Measurements from ENCODE around the gene ST7L.

The ST7L gene

GRCh38 chr1:112564081-112564480 is 54.9 kb downstream of the ST7L start:
- no peak overlapping the region for H3K4me3 ChIP-seq (ENCODE audit: insufficient read length, low read depth)
- no peaks in the 10 kb centered on the region for H3K4me1 ChIP-seq (ENCODE audit: insufficient read depth, insufficient read length)
- H3K36me3 ChIP-seq (ENCODE audit: insufficient read depth, insufficient read length, low read length): peaks cover 9% of the 10 kb centered on the region
- TF ChIP-seq SUZ12 (IDR thresholded peaks at IDR 0.05; ENCODE audit: extremely low read depth, insufficient read depth, insufficient read length) (no peak), YY1 (IDR thresholded peaks at IDR 0.05; ENCODE audit: insufficient read depth, insufficient read length) (no peak), ZNF274 (IDR thresholded peaks at IDR 0.05; ENCODE audit: low read depth, low read length) (no peak)
- H3K9ac ChIP-seq (ENCODE audit: insufficient read length, low read depth): no peak overlapping the region
- H3K27me3 ChIP-seq (ENCODE audit: insufficient read depth, insufficient read length): no peaks in the 10 kb centered on the region
- no peaks in the 10 kb centered on the region for H3K9me3 ChIP-seq (ENCODE audit: insufficient read depth, low read length)
- DNase-seq (ENCODE audit: low read depth, low spot score): no peak

GRCh38 chr1:112563341-112563740 is 55.6 kb downstream of the ST7L start:
- no peak overlapping the region for H3K4me3 ChIP-seq (ENCODE audit: insufficient read length, low read depth)
- no peaks in the 10 kb centered on the region for H3K27me3 ChIP-seq (ENCODE audit: insufficient read depth, insufficient read length)
- H3K4me1 ChIP-seq (ENCODE audit: insufficient read depth, insufficient read length): no peaks in the 10 kb centered on the region
- peaks cover 13% of the 10 kb centered on the region for H3K36me3 ChIP-seq (ENCODE audit: insufficient read depth, insufficient read length, low read length)
- no peak for DNase-seq (ENCODE audit: low read depth, low spot score)
- no peaks in the 10 kb centered on the region for H3K9me3 ChIP-seq (ENCODE audit: insufficient read depth, low read length)
- TF ChIP-seq SUZ12 (IDR thresholded peaks at IDR 0.05; ENCODE audit: extremely low read depth, insufficient read depth, insufficient read length) (no peak), ZNF274 (IDR thresholded peaks at IDR 0.05; ENCODE audit: low read depth, low read length) (no peak), YY1 (IDR thresholded peaks at IDR 0.05; ENCODE audit: insufficient read depth, insufficient read length) (no peak)
- no peak overlapping the region for H3K9ac ChIP-seq (ENCODE audit: insufficient read length, low read depth)

DNA sequence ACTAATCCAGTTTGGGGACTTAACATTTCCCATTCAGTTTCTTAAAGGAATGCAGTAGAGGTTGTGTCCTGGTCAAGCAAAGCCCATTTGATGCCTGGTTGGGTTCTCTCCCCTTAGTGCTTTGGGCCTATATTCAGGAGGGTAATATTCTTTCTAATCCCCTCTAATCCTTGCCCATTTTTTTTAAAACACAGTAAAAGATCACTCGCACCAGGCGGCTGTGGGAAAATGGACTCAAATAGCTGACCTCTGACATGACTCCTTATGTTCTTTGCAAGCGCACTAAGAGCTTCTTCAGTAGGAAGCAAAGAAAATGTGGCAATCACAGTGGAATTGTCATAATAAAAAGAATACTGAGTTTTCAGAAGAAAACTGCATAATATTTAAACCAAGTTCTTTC is 60.3 kb downstream of the ST7L start:
- Histone ChIP-seq H3K9ac (ENCODE audit: insufficient read length, low read depth) (no peak overlapping the region), H3K27me3 (ENCODE audit: insufficient read depth, insufficient read length) (no peaks in the 10 kb centered on the region), H3K9me3 (ENCODE audit: insufficient read depth, low read length) (no peaks in the 10 kb centered on the region), H3K36me3 (ENCODE audit: insufficient read depth, insufficient read length, low read length) (peaks cover 15% of the 10 kb centered on the region), H3K4me3 (ENCODE audit: insufficient read length, low read depth) (no peak overlapping the region), H3K4me1 (ENCODE audit: insufficient read depth, insufficient read length) (no peaks in the 10 kb centered on the region)
- DNase-seq (ENCODE audit: low read depth, low spot score): no peak
- TF ChIP-seq SUZ12 (IDR thresholded peaks at IDR 0.05; ENCODE audit: extremely low read depth, insufficient read depth, insufficient read length) (no peak), ZNF274 (IDR thresholded peaks at IDR 0.05; ENCODE audit: low read depth, low read length) (no peak), YY1 (IDR thresholded peaks at IDR 0.05; ENCODE audit: insufficient read depth, insufficient read length) (no peak)

DNA sequence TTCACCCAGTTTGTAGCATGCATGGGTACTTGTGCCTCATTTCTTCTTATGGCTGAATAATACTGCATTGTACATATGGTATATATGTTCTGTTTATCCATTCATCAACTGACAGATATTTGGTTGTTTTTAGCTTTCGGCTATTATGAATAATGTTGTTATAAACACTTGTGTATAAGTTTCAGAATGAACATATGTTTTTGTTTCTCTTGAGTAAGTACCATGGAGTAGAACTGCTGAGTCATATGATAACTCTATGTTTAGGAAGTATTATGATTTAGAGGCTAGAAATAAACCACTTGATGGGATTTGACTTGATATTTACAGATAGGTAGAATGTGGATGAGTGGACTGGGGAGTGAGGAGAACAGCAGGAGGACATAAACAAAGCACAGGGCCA is 61.6 kb downstream of the ST7L start:
- H3K9ac ChIP-seq (ENCODE audit: insufficient read length, low read depth): no peak overlapping the region
- TF ChIP-seq SUZ12 (IDR thresholded peaks at IDR 0.05; ENCODE audit: extremely low read depth, insufficient read depth, insufficient read length) (no peak), ZNF274 (IDR thresholded peaks at IDR 0.05; ENCODE audit: low read depth, low read length) (no peak), YY1 (IDR thresholded peaks at IDR 0.05; ENCODE audit: insufficient read depth, insufficient read length) (no peak)
- DNase-seq (ENCODE audit: low read depth, low spot score): no peak
- no peaks in the 10 kb centered on the region for H3K4me1 ChIP-seq (ENCODE audit: insufficient read depth, insufficient read length)
- no peaks in the 10 kb centered on the region for H3K27me3 ChIP-seq (ENCODE audit: insufficient read depth, insufficient read length)
- H3K4me3 ChIP-seq (ENCODE audit: insufficient read length, low read depth): no peak overlapping the region
- H3K9me3 ChIP-seq (ENCODE audit: insufficient read depth, low read length): no peaks in the 10 kb centered on the region
- peaks cover 18% of the 10 kb centered on the region for H3K36me3 ChIP-seq (ENCODE audit: insufficient read depth, insufficient read length, low read length)

GRCh38 chr1:112554411-112554810 is 64.5 kb downstream of the ST7L start:
- no peaks in the 10 kb centered on the region for H3K27me3 ChIP-seq (ENCODE audit: insufficient read depth, insufficient read length)
- peaks cover 16% of the 10 kb centered on the region for H3K36me3 ChIP-seq (ENCODE audit: insufficient read depth, insufficient read length, low read length)
- TF ChIP-seq YY1 (IDR thresholded peaks at IDR 0.05; ENCODE audit: insufficient read depth, insufficient read length): no peak
- no peak for TF ChIP-seq SUZ12 (IDR thresholded peaks at IDR 0.05; ENCODE audit: extremely low read depth, insufficient read depth, insufficient read length)
- TF ChIP-seq ZNF274 (IDR thresholded peaks at IDR 0.05; ENCODE audit: low read depth, low read length): no peak
- DNase-seq (ENCODE audit: low read depth, low spot score): no peak
- H3K4me3 ChIP-seq (ENCODE audit: insufficient read length, low read depth): no peak overlapping the region
- no peaks in the 10 kb centered on the region for H3K4me1 ChIP-seq (ENCODE audit: insufficient read depth, insufficient read length)
- no peak overlapping the region for H3K9ac ChIP-seq (ENCODE audit: insufficient read length, low read depth)
- no peaks in the 10 kb centered on the region for H3K9me3 ChIP-seq (ENCODE audit: insufficient read depth, low read length)

GRCh38 chr1:112549590-112549989 is 69.4 kb downstream of the ST7L start:
- no peak for TF ChIP-seq SUZ12 (IDR thresholded peaks at IDR 0.05; ENCODE audit: extremely low read depth, insufficient read depth, insufficient read length)
- no peak for TF ChIP-seq YY1 (IDR thresholded peaks at IDR 0.05; ENCODE audit: insufficient read depth, insufficient read length)
- TF ChIP-seq ZNF274 (IDR thresholded peaks at IDR 0.05; ENCODE audit: low read depth, low read length): no peak
- H3K36me3 ChIP-seq (ENCODE audit: insufficient read depth, insufficient read length, low read length): peaks cover 17% of the 10 kb centered on the region
- H3K27me3 ChIP-seq (ENCODE audit: insufficient read depth, insufficient read length): no peaks in the 10 kb centered on the region
- DNase-seq (ENCODE audit: low read depth, low spot score): no peak
- no peak overlapping the region for H3K4me3 ChIP-seq (ENCODE audit: insufficient read length, low read depth)
- no peaks in the 10 kb centered on the region for H3K4me1 ChIP-seq (ENCODE audit: insufficient read depth, insufficient read length)
- H3K9ac ChIP-seq (ENCODE audit: insufficient read length, low read depth): no peak overlapping the region
- no peaks in the 10 kb centered on the region for H3K9me3 ChIP-seq (ENCODE audit: insufficient read depth, low read length)

DNA sequence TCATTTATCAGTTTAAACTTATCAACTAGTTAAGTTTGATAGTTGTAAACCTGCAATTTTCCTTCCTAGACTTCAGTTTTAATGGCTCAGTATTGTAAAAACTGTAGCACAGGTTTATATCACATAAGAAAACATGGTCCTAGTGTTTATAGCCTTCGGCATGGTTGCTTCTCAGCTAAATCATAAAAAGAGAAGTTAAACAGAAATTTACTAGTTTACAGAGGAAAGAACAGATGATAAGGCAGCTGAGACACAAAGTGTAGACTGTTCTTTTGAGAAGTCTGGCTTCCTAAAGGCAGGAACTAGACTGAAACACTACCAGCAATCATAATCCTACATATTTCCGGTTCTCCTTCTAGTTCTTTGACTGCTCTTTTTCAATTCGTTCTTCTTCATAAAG is 70.4 kb downstream of the ST7L start:
- no peak overlapping the region for H3K4me3 ChIP-seq (ENCODE audit: insufficient read length, low read depth)
- TF ChIP-seq YY1 (IDR thresholded peaks at IDR 0.05; ENCODE audit: insufficient read depth, insufficient read length): no peak
- TF ChIP-seq SUZ12 (IDR thresholded peaks at IDR 0.05; ENCODE audit: extremely low read depth, insufficient read depth, insufficient read length): no peak
- TF ChIP-seq ZNF274 (IDR thresholded peaks at IDR 0.05; ENCODE audit: low read depth, low read length): no peak
- H3K9ac ChIP-seq (ENCODE audit: insufficient read length, low read depth): no peak overlapping the region
- H3K36me3 ChIP-seq (ENCODE audit: insufficient read depth, insufficient read length, low read length): peaks cover 12% of the 10 kb centered on the region
- no peaks in the 10 kb centered on the region for H3K27me3 ChIP-seq (ENCODE audit: insufficient read depth, insufficient read length)
- H3K4me1 ChIP-seq (ENCODE audit: insufficient read depth, insufficient read length): no peaks in the 10 kb centered on the region
- DNase-seq (ENCODE audit: low read depth, low spot score): no peak
- no peaks in the 10 kb centered on the region for H3K9me3 ChIP-seq (ENCODE audit: insufficient read depth, low read length)

Measured in NT2/D1 (cell line).